K562 (cell line): ENCODE measurements around the gene GNG7. TPM values are rescaled to one million over a fixed set of nuclear protein-coding genes. Genes with fewer than 3 reads are reported as not detected.
A peak's percentile ranks its signal among the peaks of the same experiment; 100 is the strongest.

Experiments
- CTCFL ChIP-seq: IDR thresholded peaks from 2 replicates; pipeline ENCODE4 v1.6.1; 2011; ENCODE audit warnings: borderline replicate concordance, low read depth, mild to moderate bottlenecking, moderate library complexity, low read length; ENCODE audit not compliant: insufficient read depth, poor library complexity, severe bottlenecking
- EGR1 ChIP-seq: fragments of 450-650 bp; conservative IDR thresholded peaks from 2 replicates; pipeline ENCODE4 v1.6.1; 2017; ENCODE audit warnings: mild to moderate bottlenecking
- FOXJ3 ChIP-seq: sonication (generic); formaldehyde crosslinking; IDR thresholded peaks from 2 replicates; pipeline ENCODE4 v1.4.0; 2020; ENCODE audit warnings: mild to moderate bottlenecking, missing genetic modification reagents
- GABPB1 ChIP-seq: sonication (generic); formaldehyde crosslinking; IDR thresholded peaks from 2 replicates; pipeline ENCODE4 v1.8.0; 2022; ENCODE audit warnings: mild to moderate bottlenecking, missing genetic modification reagents
- MAZ ChIP-seq, 2 experiments: fragments of 450-650 bp in 1 of 2; sonication (generic) in 1 of 2; formaldehyde crosslinking; IDR thresholded peaks in 1 of 2; conservative IDR thresholded peaks in 1 of 2; 2 replicates each; pipeline versions ENCODE4 v1.4.0 to v1.5.0; 2020; ENCODE audit warnings: mild to moderate bottlenecking in 1 of 2, missing genetic modification reagents in 1 of 2
- NCOA6 ChIP-seq: fragments of 450-650 bp; IDR thresholded peaks from 2 replicates; pipeline ENCODE4 v1.6.1; 2017; ENCODE audit warnings: mild to moderate bottlenecking
- STAG1 ChIP-seq: sonication (generic); formaldehyde crosslinking; IDR thresholded peaks from 2 replicates; pipeline ENCODE4 v1.5.0; 2020; ENCODE audit warnings: missing genetic modification reagents, borderline replicate concordance
- TOE1 ChIP-seq, 2 experiments: fragments of 450-650 bp in 1 of 2; sonication (generic) in 1 of 2; formaldehyde crosslinking in 1 of 2; IDR thresholded peaks; 2 replicates each; pipeline versions ENCODE4 v1.7.1 to v1.8.0; 2016 to 2022; ENCODE audit warnings: borderline replicate concordance in 2 of 2, mild to moderate bottlenecking in 2 of 2, antibody characterized with exemption in 1 of 2, inconsistent platforms in 1 of 2, low read depth in 1 of 2, missing genetic modification reagents in 1 of 2, moderate library complexity in 1 of 2
- ZBTB2 ChIP-seq: fragments of 450-650 bp; IDR thresholded peaks from 2 replicates; pipeline ENCODE4 v1.6.1; 2016; ENCODE audit warnings: antibody characterized with exemption
- ZNF239 ChIP-seq: fragments of 250-450 bp; sonication (Bioruptor Pico); IDR thresholded peaks from 2 replicates; pipeline ENCODE4 v1.4.0; 2020; ENCODE audit warnings: mild to moderate bottlenecking
- ZNF280A ChIP-seq: fragments of 450-650 bp; IDR thresholded peaks from 2 replicates; pipeline ENCODE4 v1.6.1; 2018; ENCODE audit warnings: mild to moderate bottlenecking, low read depth; ENCODE audit not compliant: partially characterized antibody
- polyA plus RNA-seq, 8 experiments: library from polyadenylated mRNA; depleted of rRNA in 4 of 8; stranded (reverse) in 5 of 8; unstranded in 3 of 8; fragments of >200 nt; fragmentation: Nextera tagmentation in 2 of 8; fragmentation: Illumina TruSeq in 1 of 8; extraction: Ambion mirVana in 2 of 8; extraction: Trizol in 1 of 8; gene quantifications; 2 replicates each; pipeline versions ENCODE4 v1.2.1 to v1.2.3, GENCODE V29; 2011 to 2014; ENCODE audit warnings: inconsistent platforms in 1 of 8, missing spikeins in 1 of 8
- total RNA-seq, 7 experiments: library from RNA; depleted of rRNA in 6 of 7; stranded (reverse); fragments of >200 nt in 6 of 7; fragmentation: Illumina TruSeq in 2 of 7; extraction: Trizol in 2 of 7; gene quantifications; 2 replicates each; pipeline versions ENCODE4 v1.2.1 to v1.2.3, GENCODE V29; 2011 to 2021; ENCODE audit warnings: low replicate concordance in 1 of 7
- TF ChIP-seq, protein P1 (sequence below): fragments of 200-800 bp; sonication (Bioruptor generic); IDR thresholded peaks from 2 replicates; pipeline ENCODE4 v1.6.1; 2017; ENCODE audit warnings: missing genetic modification characterization, missing compliant biosample characterization

Gene GNG7
- total and polyA plus RNA-seq, 9 of the 15 experiments (the other 6 are each of a cell fraction or from before 2014, with no cell fraction given), result 0.01 to 0.20 (median 0.06) TPM; not detected in 1

- TF ChIP-seq CTCFL, result peak; percentile 24
- 0 out of 2 replicates have a peak, but pooled peaks have one; percentile 38 for TF ChIP-seq ZBTB2
- TF ChIP-seq ZNF239 (CRISPR knock-in tag), result no peak
- peak; percentile 49; the same call in 1 of the 2 replicates for TF ChIP-seq TOE1 (IDR thresholded peaks at IDR 0.05; ENCODE audit: borderline replicate concordance)
- no peak for TF ChIP-seq TOE1 (CRISPR knock-in tag; IDR thresholded peaks at IDR 0.05; ENCODE audit: borderline replicate concordance, low read depth)
- peak; percentile 52; the same call in 1 of the 2 replicates for TF ChIP-seq GABPB1 (CRISPR knock-in tag)
- peak; percentile 92 for TF ChIP-seq STAG1
- TF ChIP-seq, protein P1, sequence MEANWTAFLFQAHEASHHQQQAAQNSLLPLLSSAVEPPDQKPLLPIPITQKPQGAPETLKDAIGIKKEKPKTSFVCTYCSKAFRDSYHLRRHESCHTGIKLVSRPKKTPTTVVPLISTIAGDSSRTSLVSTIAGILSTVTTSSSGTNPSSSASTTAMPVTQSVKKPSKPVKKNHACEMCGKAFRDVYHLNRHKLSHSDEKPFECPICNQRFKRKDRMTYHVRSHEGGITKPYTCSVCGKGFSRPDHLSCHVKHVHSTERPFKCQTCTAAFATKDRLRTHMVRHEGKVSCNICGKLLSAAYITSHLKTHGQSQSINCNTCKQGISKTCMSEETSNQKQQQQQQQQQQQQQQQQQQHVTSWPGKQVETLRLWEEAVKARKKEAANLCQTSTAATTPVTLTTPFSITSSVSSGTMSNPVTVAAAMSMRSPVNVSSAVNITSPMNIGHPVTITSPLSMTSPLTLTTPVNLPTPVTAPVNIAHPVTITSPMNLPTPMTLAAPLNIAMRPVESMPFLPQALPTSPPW (CRISPR knock-in tag), result peak; percentile 82
- TF ChIP-seq ZNF280A, result peak; percentile 24
- peak in 1 of 2 experiments; percentile 42; a peak in 1 of 4 replicates for TF ChIP-seq MAZ (CRISPR knock-in tag; conservative IDR thresholded peaks at IDR 0.05 in 1 of 2, IDR thresholded peaks at IDR 0.05 in 1 of 2)
- TF ChIP-seq NCOA6, result no peak
- TF ChIP-seq EGR1, result peak; percentile 30; the same call in 1 of the 2 replicates
- no peak for TF ChIP-seq FOXJ3 (CRISPR knock-in tag)
Observed at GRCh38 chr19:2636897-2637683, 65.4 kb downstream of the GNG7 start (continued).
